Lower lobe of right lung (tissue), 2 donors: Measurements from ENCODE around the gene PLOD1. TPM values are rescaled to one million over a fixed set of nuclear protein-coding genes. Genes with fewer than 3 reads are reported as not detected.
A peak's percentile ranks its signal among the peaks of the same experiment; 100 is the strongest.

ENCODE experiments used
- ATAC-seq, 2 donors: fragments of 200-7000 bp; cut with Tn5 transposase; one replicate each; pipeline ENCODE4 v1.9.1; 2020 to 2022; ENCODE audit warnings: mild to moderate bottlenecking in 2 of 2, moderate library complexity in 2 of 2
- DNase-seq: peaks from one replicate; pipeline ENCODE4 v3.0.0-alpha.2; 2020
- H3K27ac ChIP-seq: fragments of 200-600 bp; one replicate; pipeline ENCODE4 v1.8.0; 2022
- H3K27me3 ChIP-seq: fragments of 200-600 bp; one replicate; pipeline ENCODE4 v1.8.0; 2022; ENCODE audit warnings: low read depth
- H3K36me3 ChIP-seq: fragments of 200-600 bp; one replicate; pipeline ENCODE4 v1.8.0; 2022; ENCODE audit warnings: mild to moderate bottlenecking
- H3K4me1 ChIP-seq: fragments of 200-600 bp; one replicate; pipeline ENCODE4 v1.8.0; 2022
- H3K4me3 ChIP-seq: fragments of 200-600 bp; one replicate; pipeline ENCODE4 v1.8.0; 2022; ENCODE audit warnings: mild to moderate bottlenecking
- H3K9me3 ChIP-seq: fragments of 200-600 bp; one replicate; pipeline ENCODE4 v1.8.0; 2022
- intact Hi-C: fragments of 100-400 bp; cut with DNase I; formaldehyde crosslinking; loops from one replicate; pipeline ENCODE4 v1.11.0; 2022
- total RNA-seq: library from RNA; stranded (reverse); fragmentation: NEBNext Ultra II Directional; extraction: Animal tissue kit (Norgen Biotek cat#: 25700); gene quantifications from one replicate; pipeline ENCODE4 v1.2.1, GENCODE V29; 2021
- TF ChIP-seq, protein P1 (sequence below): fragments of 200-600 bp; IDR thresholded peaks from one replicate; pipeline ENCODE4 v1.8.0; 2022; ENCODE audit warnings: antibody characterized with exemption, mild to moderate bottlenecking
- donor health status: DM: no; HTN: yes; CAD: no; lungs with severe emphysema.

PLOD1 gene
- total RNA-seq, 1 donor from 2014 or later: 84.5 TPM

GRCh38 chr1:11970441-11971185, 36.1 kb downstream of the PLOD1 start:
- DNase-seq (no peak), ATAC-seq (no peak)
- H3K36me3 ChIP-seq: peaks cover 35% of the 10 kb centered on the region
- no peaks in the 10 kb centered on the region for H3K4me1 ChIP-seq
- no peak overlapping the region for H3K4me3 ChIP-seq
- no peaks in the 10 kb centered on the region for H3K27me3 ChIP-seq
- no peaks in the 10 kb centered on the region for H3K9me3 ChIP-seq
- intact Hi-C loops: no loop called here
- TF ChIP-seq, protein P1, sequence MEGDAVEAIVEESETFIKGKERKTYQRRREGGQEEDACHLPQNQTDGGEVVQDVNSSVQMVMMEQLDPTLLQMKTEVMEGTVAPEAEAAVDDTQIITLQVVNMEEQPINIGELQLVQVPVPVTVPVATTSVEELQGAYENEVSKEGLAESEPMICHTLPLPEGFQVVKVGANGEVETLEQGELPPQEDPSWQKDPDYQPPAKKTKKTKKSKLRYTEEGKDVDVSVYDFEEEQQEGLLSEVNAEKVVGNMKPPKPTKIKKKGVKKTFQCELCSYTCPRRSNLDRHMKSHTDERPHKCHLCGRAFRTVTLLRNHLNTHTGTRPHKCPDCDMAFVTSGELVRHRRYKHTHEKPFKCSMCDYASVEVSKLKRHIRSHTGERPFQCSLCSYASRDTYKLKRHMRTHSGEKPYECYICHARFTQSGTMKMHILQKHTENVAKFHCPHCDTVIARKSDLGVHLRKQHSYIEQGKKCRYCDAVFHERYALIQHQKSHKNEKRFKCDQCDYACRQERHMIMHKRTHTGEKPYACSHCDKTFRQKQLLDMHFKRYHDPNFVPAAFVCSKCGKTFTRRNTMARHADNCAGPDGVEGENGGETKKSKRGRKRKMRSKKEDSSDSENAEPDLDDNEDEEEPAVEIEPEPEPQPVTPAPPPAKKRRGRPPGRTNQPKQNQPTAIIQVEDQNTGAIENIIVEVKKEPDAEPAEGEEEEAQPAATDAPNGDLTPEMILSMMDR: no peak
- no peak overlapping the region for H3K27ac ChIP-seq

DNA sequence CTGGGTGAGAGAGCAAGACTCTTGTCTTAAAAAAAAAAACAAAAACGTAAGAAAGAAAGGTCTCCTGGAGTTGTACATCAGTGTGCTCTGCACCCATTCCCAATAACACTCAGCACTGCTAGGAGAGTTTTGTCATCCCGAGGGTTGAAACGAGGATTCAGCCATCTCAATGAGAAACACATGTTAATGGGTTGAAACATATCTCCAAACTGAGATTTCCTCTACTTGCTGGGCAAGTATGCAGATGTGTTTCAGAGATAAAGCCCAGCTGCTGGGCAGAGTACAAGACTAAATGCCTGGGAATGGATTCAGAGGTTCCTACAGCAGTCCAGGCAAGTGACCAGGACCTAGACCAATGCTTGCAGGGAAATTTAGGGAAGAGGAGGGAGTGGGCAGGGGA, 43.1 kb downstream of the PLOD1 start:
- intact Hi-C loops: no loop called here

DNA sequence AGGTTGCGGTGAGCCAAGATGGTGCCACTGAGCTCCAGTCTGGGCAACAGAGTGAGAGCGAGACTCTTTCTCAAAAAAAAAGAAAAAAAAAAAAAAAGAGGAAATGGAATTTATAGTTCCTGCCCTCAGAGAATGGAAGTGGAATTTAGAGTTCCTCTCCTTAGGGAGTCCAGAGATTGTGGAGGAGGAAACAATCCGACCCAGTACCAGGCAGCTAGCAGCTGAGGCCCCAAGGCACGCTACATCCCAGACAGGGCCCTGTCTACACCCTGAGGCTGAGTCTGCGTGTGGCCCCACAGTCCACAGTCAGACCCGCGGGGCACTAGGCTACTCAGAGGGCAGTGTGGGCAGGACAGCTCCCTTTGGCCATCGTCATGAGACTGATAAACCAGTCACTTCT, 43.8 kb downstream of the PLOD1 start:
- ATAC-seq: no peak
- DNase-seq: no peak
- H3K27ac ChIP-seq: no peak overlapping the region
- H3K27me3 ChIP-seq: no peaks in the 10 kb centered on the region
- peaks cover 41% of the 10 kb centered on the region for H3K36me3 ChIP-seq
- TF ChIP-seq, protein P1: no peak
- H3K4me3 ChIP-seq: no peak overlapping the region
- intact Hi-C loops: no loop called here
- no peaks in the 10 kb centered on the region for H3K9me3 ChIP-seq
- peaks cover 33% of the 10 kb centered on the region for H3K4me1 ChIP-seq

More for the DNA sequence above, 43.1 kb downstream of the PLOD1 start:
- no peak overlapping the region for H3K4me3 ChIP-seq
- ATAC-seq (no peak), DNase-seq (no peak)
- H3K36me3 ChIP-seq: peaks cover 40% of the 10 kb centered on the region
- H3K9me3 ChIP-seq: no peaks in the 10 kb centered on the region
- peaks cover 33% of the 10 kb centered on the region for H3K4me1 ChIP-seq
- no peaks in the 10 kb centered on the region for H3K27me3 ChIP-seq
- TF ChIP-seq, protein P1: no peak
- no peak overlapping the region for H3K27ac ChIP-seq

DNA sequence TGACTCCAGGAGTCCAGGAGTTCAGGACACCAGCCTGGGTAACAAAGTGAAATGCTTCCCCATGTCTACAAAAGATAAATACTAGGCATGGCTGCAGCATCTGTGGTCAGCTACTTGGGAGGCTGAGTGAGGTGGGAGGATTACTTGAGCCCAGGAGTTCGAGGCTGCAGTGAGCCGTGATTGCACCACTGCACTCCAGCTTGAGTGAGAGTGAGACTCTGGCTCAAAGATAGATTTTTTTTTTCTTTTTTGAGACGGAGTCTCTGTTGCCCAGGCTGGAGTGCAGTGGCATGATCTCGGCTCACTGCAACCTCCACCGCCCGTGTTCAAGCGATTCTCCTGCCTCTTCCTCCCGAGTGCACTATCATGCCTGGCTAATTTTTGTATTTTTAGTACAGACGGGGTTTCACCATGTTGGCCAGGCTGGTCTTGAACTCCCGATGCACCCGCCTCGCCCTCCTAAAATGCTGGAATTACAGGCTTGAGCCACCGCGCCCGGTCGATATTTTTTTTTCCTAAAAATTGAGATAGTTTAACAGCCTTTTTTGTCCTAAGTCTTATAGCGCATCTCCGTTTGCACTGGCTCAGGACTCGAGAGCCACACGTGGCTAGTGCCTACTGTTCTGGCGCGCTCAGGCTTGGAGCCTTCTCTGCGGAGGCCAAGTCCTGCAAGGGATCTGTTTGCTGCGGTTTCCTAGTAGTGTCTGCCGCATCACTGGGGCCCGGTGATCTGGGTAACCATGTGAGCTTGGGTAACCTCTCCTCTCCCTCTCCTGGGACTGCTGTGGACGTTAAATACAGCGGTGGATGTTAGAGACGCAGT, 44.7 kb downstream of the PLOD1 start:
- Histone ChIP-seq H3K27me3 (no peaks in the 10 kb centered on the region), H3K4me3 (peak overlapping the region; percentile 97), H3K4me1 (peaks cover 33% of the 10 kb centered on the region), H3K9me3 (no peaks in the 10 kb centered on the region), H3K27ac (peak overlapping the region; percentile 94), H3K36me3 (peaks cover 41% of the 10 kb centered on the region)
- intact Hi-C loops: no loop called here
- DNase-seq: peak; percentile 57
- peak; percentile 16 to 23 for ATAC-seq
- TF ChIP-seq, protein P1: no peak

DNA sequence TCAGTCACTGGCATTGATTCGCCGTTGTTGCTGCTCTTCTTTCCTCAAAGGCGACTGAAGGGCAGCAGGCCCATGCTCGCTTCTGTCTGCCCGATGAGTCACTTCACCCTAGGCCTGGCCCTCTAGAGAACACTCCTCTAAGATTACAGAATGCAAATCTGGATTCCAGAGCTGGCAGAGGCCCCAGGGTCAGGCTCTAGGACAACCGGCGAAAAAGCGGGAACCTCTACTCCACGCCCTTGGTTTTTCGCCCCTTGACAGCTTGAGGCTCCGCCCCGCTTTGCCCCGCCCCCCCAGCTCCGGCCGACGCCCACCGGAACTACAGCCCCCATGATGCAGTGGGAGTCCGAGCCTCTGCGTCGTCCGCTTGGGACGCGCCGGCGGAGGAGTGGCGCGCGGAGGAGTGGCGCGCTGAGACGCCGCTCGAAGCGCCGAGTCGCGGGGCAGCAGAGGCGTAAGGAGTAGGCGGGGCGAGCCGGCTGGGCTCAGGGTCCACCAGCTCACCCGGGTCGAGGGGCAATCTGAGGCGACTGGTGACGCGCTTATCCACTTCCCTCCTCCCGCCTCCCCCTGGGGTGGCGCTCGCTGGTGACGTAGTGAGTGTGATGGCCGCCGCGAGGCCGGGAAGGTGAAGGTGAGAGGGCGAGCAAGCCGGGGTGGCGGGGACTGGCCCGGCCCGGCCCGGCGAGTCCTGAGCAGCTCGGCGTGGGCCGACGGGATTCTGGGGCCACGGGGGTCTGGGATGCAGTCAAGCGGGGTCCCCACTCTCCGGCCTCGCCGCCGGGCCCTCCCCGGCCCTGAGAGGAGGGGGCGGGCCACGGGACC, 45.5 kb downstream of the PLOD1 start, which contains the start of gene MFN2:
MFN2 (plus strand) TSS at position 594 of the 825 bp plus-strand sequence. CDS start 8,725 bp downstream, outside the sequence.
- H3K27ac ChIP-seq: peak within 1 kb of the TSS; percentile 94
- TF ChIP-seq, protein P1: no peak
- intact Hi-C loops: no loop called here
- no peaks in the 10 kb centered on the region for H3K27me3 ChIP-seq
- DNase-seq (peak; percentile 96), ATAC-seq (peak; percentile 97 to 98)
- H3K4me3 ChIP-seq: peak within 1 kb of the TSS; percentile 97
- H3K4me1 ChIP-seq: peaks cover 33% of the 10 kb centered on the region
- no peaks in the 10 kb centered on the region for H3K9me3 ChIP-seq
- H3K36me3 ChIP-seq: peaks cover 41% of the 10 kb centered on the region
